ENCODE results near the gene RAMACL.

GRCh38 chr6:166539543-166539942 lies 46.9 kb downstream of the RAMACL start:
- TF ChIP-seq CTCF (conservative IDR thresholded peaks at IDR 0.05 in 1 of 2, IDR thresholded peaks at IDR 0.05 in 1 of 2; ENCODE audit: low read depth in 1 of 2, low read length in 2 of 2) (no peak), EZH2 (IDR thresholded peaks at IDR 0.05; ENCODE audit: low read length, missing control alignments) (no peak)

Data from fibroblast of lung (primary cell).